HG02840 (cell line): ENCODE data around the gene FECH.
"Not testable (repeated sequence)": the region's sequence is repeated elsewhere in the genome, so short reads cannot be mapped to it uniquely, and the experiment has no call there.

ENCODE experiments used
- ATAC-seq: cut with Tn5 transposase; IDR thresholded peaks from one replicate; pipeline ENCODE4 v1.9.1; 2021; ENCODE audit warnings: mild to moderate bottlenecking, moderate library complexity, moderate number of reproducible peaks; ENCODE audit not compliant: unreplicated experiment, low FRiP score

FECH gene

GRCh38 chr18:57533868-57534510 lies 52.5 kb downstream of the FECH start:
- no peak for ATAC-seq

GRCh38 chr18:57533006-57533867 lies 53.3 kb downstream of the FECH start:
- no peak for ATAC-seq

GRCh38 chr18:57529151-57529550 lies 57.4 kb downstream of the FECH start:
- ATAC-seq, result no peak

- ATAC-seq, result no peak
Observed at GRCh38 chr18:57527556-57528229, 58.8 kb downstream of the FECH start.

GRCh38 chr18:57523171-57523956 lies 63.1 kb downstream of the FECH start:
- no peak for ATAC-seq

GRCh38 chr18:57522348-57522747 lies 64.2 kb downstream of the FECH start:
- ATAC-seq, result not testable (repeated sequence)

GRCh38 chr18:57519668-57520424 lies 66.7 kb downstream of the FECH start:
- no peak for ATAC-seq

- ATAC-seq, result no peak
Observed at GRCh38 chr18:57518533-57518932, 68.0 kb downstream of the FECH start.

- no peak for ATAC-seq
Observed at GRCh38 chr18:57516056-57516455, 70.4 kb downstream of the FECH start.

GRCh38 chr18:57505231-57505630 lies 81.3 kb downstream of the FECH start:
- ATAC-seq, result no peak

GRCh38 chr18:57502624-57503023 lies 83.9 kb downstream of the FECH start:
- no peak for ATAC-seq

- no peak for ATAC-seq
Observed at GRCh38 chr18:57498682-57499256, 87.7 kb downstream of the FECH start.
